Subcutaneous adipose tissue (tissue), 4 donors: Measurements from ENCODE around the gene HOXC11. TPM values are rescaled to one million over a fixed set of nuclear protein-coding genes. Genes with fewer than 3 reads are reported as not detected.

Experiments used
- total RNA-seq, 4 donors: library from RNA; depleted of rRNA; stranded (reverse); fragments of >200 nt; gene quantifications; one replicate each; pipeline ENCODE4 v1.1.0, GENCODE V29; 2016
- TF ChIP-seq, protein P1 (sequence below): fragments of 450-650 bp; IDR thresholded peaks from one replicate; pipeline ENCODE4 v1.5.1; 2016; ENCODE audit warnings: low read depth, mild to moderate bottlenecking, control low read depth, antibody characterized with exemption, moderate library complexity

The HOXC11 gene
- total RNA-seq, 4 donors from 2014 or later, result 0.38 to 0.51 (median 0.44) TPM; not detected in 1

- TF ChIP-seq, protein P1, sequence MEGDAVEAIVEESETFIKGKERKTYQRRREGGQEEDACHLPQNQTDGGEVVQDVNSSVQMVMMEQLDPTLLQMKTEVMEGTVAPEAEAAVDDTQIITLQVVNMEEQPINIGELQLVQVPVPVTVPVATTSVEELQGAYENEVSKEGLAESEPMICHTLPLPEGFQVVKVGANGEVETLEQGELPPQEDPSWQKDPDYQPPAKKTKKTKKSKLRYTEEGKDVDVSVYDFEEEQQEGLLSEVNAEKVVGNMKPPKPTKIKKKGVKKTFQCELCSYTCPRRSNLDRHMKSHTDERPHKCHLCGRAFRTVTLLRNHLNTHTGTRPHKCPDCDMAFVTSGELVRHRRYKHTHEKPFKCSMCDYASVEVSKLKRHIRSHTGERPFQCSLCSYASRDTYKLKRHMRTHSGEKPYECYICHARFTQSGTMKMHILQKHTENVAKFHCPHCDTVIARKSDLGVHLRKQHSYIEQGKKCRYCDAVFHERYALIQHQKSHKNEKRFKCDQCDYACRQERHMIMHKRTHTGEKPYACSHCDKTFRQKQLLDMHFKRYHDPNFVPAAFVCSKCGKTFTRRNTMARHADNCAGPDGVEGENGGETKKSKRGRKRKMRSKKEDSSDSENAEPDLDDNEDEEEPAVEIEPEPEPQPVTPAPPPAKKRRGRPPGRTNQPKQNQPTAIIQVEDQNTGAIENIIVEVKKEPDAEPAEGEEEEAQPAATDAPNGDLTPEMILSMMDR, result no peak
Observed at GRCh38 chr12:53931844-53932581, 40.9 kb upstream of the HOXC11 start.

GRCh38 chr12:53932915-53933314 is 40.0 kb upstream of the HOXC11 start:
- TF ChIP-seq, protein P1, result no peak

DNA sequence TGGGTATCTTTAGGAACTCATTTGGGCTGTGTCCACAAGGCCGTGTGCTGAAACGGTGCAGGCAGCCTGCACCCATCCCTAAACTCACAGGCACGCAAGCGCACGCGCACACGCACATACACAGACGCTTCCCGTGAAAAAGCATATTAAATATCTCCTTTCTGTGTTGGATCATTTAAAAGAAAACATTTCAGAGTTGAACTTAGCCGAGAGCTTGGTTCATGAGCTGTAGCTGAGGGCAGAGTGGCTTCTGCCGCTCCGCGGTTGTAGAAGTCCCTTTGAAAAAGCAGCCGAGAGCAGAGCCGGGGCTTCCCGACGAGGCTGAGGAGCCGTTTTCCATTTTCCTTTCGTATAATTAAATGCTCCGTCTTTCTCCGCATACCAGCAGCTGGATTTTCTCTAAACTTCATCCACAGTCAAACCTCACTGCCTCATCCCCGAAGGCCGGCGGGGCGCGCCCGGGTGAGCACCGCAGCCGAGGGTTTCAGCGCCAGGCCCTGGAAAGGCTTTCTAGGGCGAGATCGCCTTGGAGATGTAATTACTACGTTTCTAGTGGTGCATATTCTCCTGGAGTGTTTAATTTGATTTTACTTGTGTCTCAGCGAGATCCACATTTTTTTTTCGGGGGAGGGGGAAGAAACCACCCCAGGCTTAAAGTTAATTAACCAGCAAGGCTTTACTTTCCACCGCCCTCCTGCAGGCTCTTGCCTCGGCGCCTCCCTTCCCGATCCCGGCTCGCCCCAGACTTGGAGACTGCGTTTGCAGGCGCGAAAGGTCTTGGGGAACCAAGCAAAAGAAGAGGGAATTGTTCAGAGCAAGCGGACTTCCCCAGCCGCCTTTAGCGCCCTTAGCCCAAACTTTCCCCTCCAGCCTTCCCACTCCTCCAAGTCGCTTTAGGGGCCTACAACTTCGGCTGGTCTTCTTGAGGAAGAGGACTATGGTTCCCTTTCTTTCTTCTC is 37.3 kb upstream of the HOXC11 start:
- TF ChIP-seq, protein P1, result no peak

DNA sequence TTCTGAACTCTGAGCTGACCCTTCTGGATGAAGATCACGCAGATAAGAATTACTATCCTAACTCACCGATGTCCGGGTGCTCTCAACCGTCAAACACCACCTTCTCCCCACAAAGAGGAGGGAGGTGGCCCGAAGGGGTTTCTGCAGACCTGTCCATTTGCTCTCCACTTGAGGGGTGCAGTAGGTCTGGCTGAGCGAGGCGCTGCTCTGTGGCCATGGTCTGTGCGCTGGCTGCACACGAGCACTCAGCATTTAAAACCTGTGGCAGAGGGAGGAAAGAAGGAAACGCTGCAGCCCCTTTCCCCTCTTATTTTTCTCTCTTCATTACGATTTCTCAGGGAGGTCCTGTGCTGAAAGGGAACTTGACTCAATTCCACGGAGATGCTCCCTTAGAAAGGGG is 35.8 kb upstream of the HOXC11 start:
- TF ChIP-seq, protein P1, result no peak

DNA sequence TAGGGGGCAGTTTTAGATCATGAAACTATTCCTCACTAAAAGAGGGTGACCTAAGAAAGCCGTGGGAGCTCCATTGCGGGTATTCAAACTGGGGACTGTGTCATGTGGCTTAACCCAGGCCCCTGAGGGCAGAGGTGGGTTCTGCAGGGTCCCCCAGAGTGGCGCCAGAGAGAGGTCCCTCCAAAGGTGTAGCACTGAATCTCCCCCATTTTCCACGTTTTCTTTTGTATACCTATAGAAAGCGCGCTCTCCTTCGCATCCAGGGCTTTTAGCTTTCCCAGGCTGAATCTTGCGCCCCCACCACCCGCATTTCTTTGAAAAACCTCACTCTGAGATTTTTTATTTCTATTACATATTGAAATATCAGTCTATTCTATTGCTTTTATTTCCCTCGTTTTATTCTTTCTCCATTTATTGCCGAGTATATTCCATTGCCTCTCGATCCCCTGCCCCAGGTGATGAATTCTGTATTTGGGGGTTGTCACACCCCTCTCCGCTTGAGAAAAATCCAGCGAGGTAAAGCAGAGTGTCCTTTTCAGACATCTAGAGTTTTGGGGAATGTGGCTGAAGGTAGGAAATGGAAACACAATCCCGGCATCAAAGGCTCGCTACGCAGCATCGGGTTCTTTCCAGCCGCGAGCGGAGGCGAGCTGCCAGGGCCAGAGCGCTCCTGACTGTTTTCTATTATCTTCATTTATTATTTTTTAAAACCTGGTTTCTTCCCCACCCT is 35.2 kb upstream of the HOXC11 start:
- TF ChIP-seq, protein P1, result no peak

DNA sequence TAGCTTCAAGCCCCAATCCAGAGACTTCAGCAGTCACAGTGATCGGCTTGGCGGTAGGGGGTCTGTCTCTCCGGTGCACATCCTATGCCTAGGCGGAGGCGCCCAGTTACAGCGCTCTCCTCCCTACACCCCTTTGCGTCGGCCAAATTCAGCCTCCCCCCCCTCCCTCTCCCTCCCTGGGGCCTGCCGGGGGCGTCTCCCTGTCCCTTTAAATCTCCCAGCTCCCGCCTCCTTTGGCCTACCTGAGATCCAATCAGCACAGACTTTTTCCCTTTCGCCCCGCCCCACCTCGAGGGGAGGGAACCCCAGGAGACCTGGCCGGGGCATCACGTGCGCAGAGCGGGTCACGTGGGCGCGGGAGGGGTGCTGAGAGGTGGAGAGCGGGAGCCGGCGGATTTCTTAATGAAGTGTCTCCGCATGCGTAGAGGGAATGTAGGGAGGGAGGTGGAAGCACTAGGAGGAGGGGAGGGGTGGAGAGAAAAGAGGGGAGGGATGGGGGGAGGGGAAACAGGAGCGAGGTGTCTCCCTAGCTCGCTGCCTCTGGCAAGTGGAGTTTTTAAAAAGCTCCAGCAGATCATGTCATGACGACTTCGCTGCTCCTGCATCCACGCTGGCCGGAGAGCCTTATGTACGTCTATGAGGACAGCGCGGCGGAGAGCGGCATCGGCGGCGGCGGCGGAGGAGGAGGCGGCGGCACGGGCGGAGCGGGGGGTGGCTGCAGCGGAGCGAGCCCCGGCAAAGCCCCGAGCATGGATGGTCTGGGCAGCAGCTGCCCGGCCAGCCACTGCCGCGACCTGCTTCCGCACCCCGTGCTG is 34.4 kb upstream of the HOXC11 start, which contains the start of gene HOXC13:
Gene HOXC13 (plus strand): TSS at position 506 of the 815 bp plus-strand sequence. CDS start 76 bp downstream, at position 582.
- TF ChIP-seq, protein P1, result no peak
